Adrenal gland (tissue), 12 donors: ENCODE data around the gene PLK5. TPM values are rescaled to one million over a fixed set of nuclear protein-coding genes. Genes with fewer than 3 reads are reported as not detected.
"Not testable (repeated sequence)": the region's sequence is repeated elsewhere in the genome, so short reads cannot be mapped to it uniquely, and the experiment has no call there.

Experiments
- DNase-seq, 7 donors: peaks; one replicate each; pipeline ENCODE4 v3.0.0-alpha.2; 2019 to 2020
- H3K27ac ChIP-seq, 5 donors: fragments of 200-600 bp; sonication (generic) in 4 of 5; 1 replicate in 3 of 5; 2 replicates in 2 of 5; pipeline versions ENCODE4 v1.5.1 to v1.8.0; 2016 to 2020; ENCODE audit warnings: mild to moderate bottlenecking in 1 of 5
- H3K27me3 ChIP-seq: fragments of 200-600 bp; 2 replicates; pipeline ENCODE4 v1.8.0; 2021
- H3K36me3 ChIP-seq, 2 donors: fragments of 200-600 bp; replicated peaks in 1 of 2; 1 replicate in 1 of 2; 2 replicates in 1 of 2; pipeline versions ENCODE4 v1.5.1 to v1.8.0; 2018 to 2022
- H3K4me1 ChIP-seq, 2 donors: fragments of 200-600 bp; replicated peaks in 1 of 2; 1 replicate in 1 of 2; 2 replicates in 1 of 2; pipeline versions ENCODE4 v1.5.1 to v1.8.0; 2018 to 2021
- H3K4me3 ChIP-seq, 4 donors: fragments of 200-600 bp; sonication (generic) in 3 of 4; one replicate each; pipeline ENCODE4 v1.5.1; 2016 to 2018
- H3K9me3 ChIP-seq, 3 donors: fragments of 200-600 bp; sonication (generic) in 1 of 3; replicated peaks in 1 of 3; 1 replicate in 2 of 3; 2 replicates in 1 of 3; pipeline versions ENCODE4 v1.5.1 to v1.8.0; 2016 to 2021
- POLR2A ChIP-seq, 2 donors: fragments of 450-650 bp; IDR thresholded peaks; one replicate each; pipeline ENCODE4 v1.6.1; 2017; ENCODE audit warnings: antibody characterized with exemption in 2 of 2, mild to moderate bottlenecking in 2 of 2, moderate library complexity in 1 of 2
- WGBS, 4 donors: extraction: QIAGEN DNeasy Blood & Tissue Kit in 2 of 4; methylation state at CpG; one replicate each; pipeline versions ENCODE4 v1.1.5 to v1.1.7; 2013 to 2017; 5-methylcytosine and 5-hydroxymethylcytosine counted together
- intact Hi-C, 2 donors: fragments of 100-400 bp; cut with DNase I; formaldehyde crosslinking; loops; one replicate each; pipeline versions ENCODE4 v1.14.1 to v1.15.0; 2022 to 2023
- polyA plus RNA-seq, 3 donors: library from polyadenylated mRNA; stranded (reverse); fragments of 200-250 nt in 2 of 3; fragments of 350-450 nt in 1 of 3; fragmentation: Illumina TruSeq in 1 of 3; extraction: RNeasy Lipid Tissue Mini Kit (QIAGEN cat#74804) in 1 of 3; gene quantifications; one replicate each; pipeline ENCODE4 v1.2.3, GENCODE V29; 2013 to 2014
- total RNA-seq, 9 donors: library from RNA; depleted of rRNA in 4 of 9; stranded (reverse); fragments of >200 nt in 4 of 9; fragments of 120-200 nt in 1 of 9; fragmentation: NEBNext Ultra II Directional in 1 of 9; extraction: Animal tissue kit (Norgen Biotek cat#: 25700) in 1 of 9; gene quantifications; one replicate each; pipeline versions ENCODE4 v1.1.0 to v1.2.4, GENCODE V29; 2013 to 2023
- TF ChIP-seq, protein P1 (sequence below), 6 experiments: fragments of 450-650 bp in 4 of 6; fragments of 200-600 bp in 2 of 6; sonication (generic) in 1 of 6; IDR thresholded peaks; 1 replicate in 5 of 6; 2 replicates in 1 of 6; pipeline versions ENCODE4 v1.5.1 to v1.8.0; 2016 to 2021; ENCODE audit warnings: antibody characterized with exemption in 6 of 6, mild to moderate bottlenecking in 2 of 6, moderate library complexity in 1 of 6
- donor health status: healthy with polysubstance abuse.
- donor health status: Bipolar disorder and iron deficiency.
- donor health status: DM: yes; HTN: yes; CAD: no.
- donor health status: DM: no; HTN: no; CAD: no.
- donor health status: DM: no; HTN: no; CAD: no.
- donor health status: DM: yes; HTN: yes; CAD: no.

Gene PLK5
- total and polyA plus RNA-seq, 12 donors, result 0.15 to 1.0 (median 0.32) TPM; not detected in 8

DNA sequence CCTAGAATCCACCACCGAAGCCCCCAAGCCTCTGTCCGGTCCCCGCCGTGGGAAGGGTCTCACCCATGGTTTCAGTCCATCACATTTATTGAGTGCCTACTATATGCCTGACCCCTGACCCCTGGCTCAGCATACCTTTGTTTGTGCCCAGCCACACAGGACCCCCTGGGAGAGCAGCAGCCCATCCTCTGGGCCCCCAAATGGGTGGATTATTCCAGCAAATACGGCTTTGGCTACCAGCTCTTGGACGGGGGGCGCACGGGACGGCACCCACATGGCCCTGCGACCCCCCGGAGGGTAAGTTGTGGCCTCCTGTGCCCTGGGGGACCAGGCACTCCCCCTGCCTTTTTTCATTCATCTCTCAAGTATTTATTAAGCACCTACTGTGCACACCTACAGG is 7.7 kb downstream of the PLK5 start:
- TF ChIP-seq, protein P1, sequence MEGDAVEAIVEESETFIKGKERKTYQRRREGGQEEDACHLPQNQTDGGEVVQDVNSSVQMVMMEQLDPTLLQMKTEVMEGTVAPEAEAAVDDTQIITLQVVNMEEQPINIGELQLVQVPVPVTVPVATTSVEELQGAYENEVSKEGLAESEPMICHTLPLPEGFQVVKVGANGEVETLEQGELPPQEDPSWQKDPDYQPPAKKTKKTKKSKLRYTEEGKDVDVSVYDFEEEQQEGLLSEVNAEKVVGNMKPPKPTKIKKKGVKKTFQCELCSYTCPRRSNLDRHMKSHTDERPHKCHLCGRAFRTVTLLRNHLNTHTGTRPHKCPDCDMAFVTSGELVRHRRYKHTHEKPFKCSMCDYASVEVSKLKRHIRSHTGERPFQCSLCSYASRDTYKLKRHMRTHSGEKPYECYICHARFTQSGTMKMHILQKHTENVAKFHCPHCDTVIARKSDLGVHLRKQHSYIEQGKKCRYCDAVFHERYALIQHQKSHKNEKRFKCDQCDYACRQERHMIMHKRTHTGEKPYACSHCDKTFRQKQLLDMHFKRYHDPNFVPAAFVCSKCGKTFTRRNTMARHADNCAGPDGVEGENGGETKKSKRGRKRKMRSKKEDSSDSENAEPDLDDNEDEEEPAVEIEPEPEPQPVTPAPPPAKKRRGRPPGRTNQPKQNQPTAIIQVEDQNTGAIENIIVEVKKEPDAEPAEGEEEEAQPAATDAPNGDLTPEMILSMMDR (IDR thresholded peaks at IDR 0.05), result no peak
- no peak for TF ChIP-seq POLR2A (IDR thresholded peaks at IDR 0.05)

DNA sequence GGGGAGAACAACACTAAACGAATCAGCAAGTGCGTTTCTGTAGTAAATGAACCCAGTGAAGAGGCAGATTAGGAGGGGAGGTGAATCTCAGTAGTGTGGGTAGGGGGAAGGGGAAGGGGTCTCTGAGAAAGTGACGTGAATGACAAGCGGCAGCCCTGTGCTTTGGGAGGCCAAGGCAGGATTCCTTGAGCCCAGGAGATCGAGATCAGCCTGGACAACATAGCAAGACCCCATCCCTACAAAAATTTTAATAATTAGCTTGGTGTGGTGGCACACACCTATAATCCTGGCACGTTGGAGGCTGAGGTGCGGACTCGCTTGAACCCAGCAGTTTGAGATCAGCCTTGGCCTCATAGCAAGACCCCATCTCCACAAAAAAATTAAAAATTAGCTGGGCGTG is 8.1 kb downstream of the PLK5 start:
- intact Hi-C loops, result no loop called here
- H3K27ac ChIP-seq, result no peak overlapping the region
- H3K4me3 ChIP-seq, result no peak overlapping the region
- no peak for TF ChIP-seq POLR2A (IDR thresholded peaks at IDR 0.05)
- TF ChIP-seq, protein P1 (IDR thresholded peaks at IDR 0.05), result no peak
- no peaks in the 10 kb centered on the region for H3K36me3 ChIP-seq
- 81 to 88% (median 87%) methylated on average over 9 of the region's 9 CpGs for WGBS, 4 donors
- peaks cover 15% of the 10 kb centered on the region for H3K27me3 ChIP-seq
- no peaks in the 10 kb centered on the region for H3K4me1 ChIP-seq
- DNase-seq, result no peak
- no peaks in the 10 kb centered on the region for H3K9me3 ChIP-seq

More for the DNA sequence above, 7.7 kb downstream of the PLK5 start:
- Histone ChIP-seq H3K27ac (no peak overlapping the region), H3K36me3 (no peaks in the 10 kb centered on the region), H3K4me3 (no peak overlapping the region), H3K27me3 (peaks cover 15% of the 10 kb centered on the region), H3K9me3 (no peaks in the 10 kb centered on the region), H3K4me1 (no peaks in the 10 kb centered on the region)
- 86 to 96% (median 92%) methylated on average over 4 to 11 of the region's 11 CpGs for WGBS, 4 donors
- no peak for DNase-seq
- intact Hi-C loops, result no loop called here

DNA sequence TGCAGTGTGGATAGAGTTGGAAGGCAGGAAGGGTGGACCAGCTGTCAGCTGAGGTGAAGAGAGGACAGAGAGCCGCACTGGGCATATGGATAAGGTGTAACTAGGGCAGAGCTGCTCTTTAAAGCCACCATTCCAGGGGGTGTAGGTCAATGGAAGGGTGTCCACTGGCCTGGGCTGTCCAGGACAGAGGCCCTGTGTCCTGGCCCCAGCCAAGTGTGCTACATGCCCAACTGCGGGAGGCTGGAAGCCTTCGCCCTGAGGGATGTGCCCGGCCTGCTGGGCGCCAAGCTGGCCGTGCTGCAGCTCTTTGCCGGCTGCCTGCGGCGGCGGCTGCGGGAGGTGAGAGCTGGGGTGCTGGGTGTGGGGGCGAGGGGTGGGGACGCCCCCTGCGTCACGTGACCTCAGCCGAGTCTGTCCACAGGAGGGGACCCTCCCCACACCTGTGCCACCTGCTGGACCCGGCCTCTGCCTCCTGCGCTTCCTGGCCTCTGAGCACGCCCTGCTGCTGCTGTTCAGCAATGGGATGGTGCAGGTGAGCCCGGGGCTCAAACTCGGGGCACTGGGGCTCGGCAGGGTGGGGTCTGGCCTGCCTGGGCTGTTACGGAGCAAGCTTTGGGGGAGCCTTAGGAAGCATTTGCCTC is 9.8 kb downstream of the PLK5 start:
- no peak for TF ChIP-seq POLR2A (IDR thresholded peaks at IDR 0.05)
- TF ChIP-seq, protein P1 (IDR thresholded peaks at IDR 0.05), result no peak
- H3K36me3 ChIP-seq, result no peaks in the 10 kb centered on the region
- no peak overlapping the region for H3K27ac ChIP-seq
- no peaks in the 10 kb centered on the region for H3K4me1 ChIP-seq
- no peak overlapping the region for H3K4me3 ChIP-seq
- intact Hi-C loops, result no loop called here
- peaks cover 9% of the 10 kb centered on the region for H3K27me3 ChIP-seq
- DNase-seq, result no peak
- no peaks in the 10 kb centered on the region for H3K9me3 ChIP-seq
- WGBS, 4 donors, result 48 to 80% (median 71%) methylated on average over 10 to 23 of the region's 23 CpGs

DNA sequence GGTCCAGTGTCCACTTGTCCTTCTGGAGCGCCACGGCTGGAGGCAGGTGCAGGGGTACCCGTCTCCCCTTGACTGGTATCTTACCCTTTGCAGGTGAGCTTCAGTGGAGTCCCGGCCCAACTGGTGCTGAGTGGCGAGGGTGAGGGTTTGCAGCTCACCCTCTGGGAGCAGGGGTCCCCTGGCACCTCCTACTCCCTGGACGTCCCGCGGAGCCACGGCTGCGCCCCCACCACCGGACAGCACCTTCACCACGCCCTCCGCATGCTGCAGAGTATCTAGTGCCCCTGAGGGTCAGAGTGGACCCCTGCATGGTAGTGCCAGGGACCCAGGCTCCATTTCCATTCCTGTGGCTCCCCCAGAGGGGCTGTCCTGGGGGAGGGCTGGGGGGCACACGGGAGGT is 11.1 kb downstream of the PLK5 start:
- intact Hi-C loops, result no loop called here
- H3K9me3 ChIP-seq, result no peaks in the 10 kb centered on the region
- TF ChIP-seq, protein P1 (IDR thresholded peaks at IDR 0.05), result no peak
- no peak for TF ChIP-seq POLR2A (IDR thresholded peaks at IDR 0.05)
- peaks cover 3% of the 10 kb centered on the region for H3K27me3 ChIP-seq
- no peaks in the 10 kb centered on the region for H3K4me1 ChIP-seq
- no peaks in the 10 kb centered on the region for H3K36me3 ChIP-seq
- H3K4me3 ChIP-seq, result no peak overlapping the region
- WGBS, 4 donors, result 82 to 100% (median 86%) methylated on average over 1 to 14 of the region's 14 CpGs
- H3K27ac ChIP-seq, result no peak overlapping the region
- no peak for DNase-seq

DNA sequence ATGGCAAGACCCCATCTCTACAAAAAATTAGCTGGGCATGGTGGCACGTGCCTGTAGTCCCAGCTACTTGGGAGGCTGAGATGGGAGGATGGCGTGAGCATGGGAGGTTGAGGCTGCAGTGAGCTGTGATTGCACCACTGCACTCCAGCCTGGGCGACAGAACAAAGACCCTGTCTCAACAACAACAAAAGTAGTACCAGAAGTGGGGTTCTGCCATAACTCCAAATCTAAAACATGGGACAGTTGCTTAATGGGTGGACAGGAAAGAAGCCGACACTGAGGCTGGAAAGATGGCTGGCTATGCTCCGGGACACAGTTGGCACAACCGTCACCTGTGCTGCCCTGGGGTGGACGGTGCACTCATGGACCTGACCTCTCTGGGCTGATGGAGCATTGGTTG is 11.8 kb downstream of the PLK5 start:
- H3K27ac ChIP-seq, H3K4me3 ChIP-seq, H3K36me3 ChIP-seq, intact Hi-C loops, H3K4me1 ChIP-seq, H3K27me3 ChIP-seq, DNase-seq, H3K9me3 ChIP-seq: not testable (repeated sequence)
- WGBS, 4 donors, result 89 to 97% (median 95%) methylated on average over 7 of the region's 7 CpGs
